Mucosa of rectum (tissue), 2 donors: Measurements from ENCODE around the gene TNKS1BP1.

ENCODE experiments used
- H3K27ac ChIP-seq, 2 donors: one replicate each; pipeline ENCODE4 v1.7.0; 2013; ENCODE audit warnings: inconsistent platforms in 2 of 2, low read depth in 2 of 2, low read length in 2 of 2
- H3K27me3 ChIP-seq, 2 donors: one replicate each; pipeline ENCODE4 v1.7.0; 2013; ENCODE audit warnings: low read length in 2 of 2; ENCODE audit not compliant: control insufficient read depth in 2 of 2, insufficient read depth in 2 of 2
- H3K36me3 ChIP-seq, 2 donors: one replicate each; pipeline ENCODE4 v1.7.0; 2013; ENCODE audit warnings: low read length in 2 of 2; ENCODE audit not compliant: control insufficient read depth in 2 of 2, insufficient read depth in 2 of 2
- H3K4me1 ChIP-seq, 2 donors: one replicate each; pipeline ENCODE4 v1.7.0; 2013; ENCODE audit warnings: low read length in 2 of 2, mild to moderate bottlenecking in 1 of 2; ENCODE audit not compliant: control insufficient read depth in 2 of 2, insufficient read depth in 2 of 2
- H3K4me3 ChIP-seq, 2 donors: one replicate each; pipeline ENCODE4 v1.7.0; 2013; ENCODE audit warnings: low read length in 2 of 2
- H3K9ac ChIP-seq, 2 donors: one replicate each; pipeline ENCODE4 v1.7.0; 2013; ENCODE audit warnings: low read length in 2 of 2, low read depth in 1 of 2, mild to moderate bottlenecking in 1 of 2
- H3K9me3 ChIP-seq, 2 donors: one replicate each; pipeline ENCODE4 v1.7.0; 2013; ENCODE audit warnings: low read length in 2 of 2; ENCODE audit not compliant: control insufficient read depth in 2 of 2
- donor health status: healthy.
- donor health status: Normal muscosa, but diverticular disease.

The TNKS1BP1 gene

GRCh38 chr11:57262157-57262556, 62.6 kb downstream of the TNKS1BP1 start:
- Histone ChIP-seq H3K9ac (no peak overlapping the region), H3K27me3 (no peaks in the 10 kb centered on the region), H3K4me1 (no peaks in the 10 kb centered on the region), H3K27ac (no peak overlapping the region), H3K9me3 (peaks cover 0 to under 1% of the 10 kb centered on the region in 2 donors), H3K36me3 (no peaks in the 10 kb centered on the region), H3K4me3 (no peak overlapping the region)

- Histone ChIP-seq H3K9ac (no peak overlapping the region), H3K4me3 (no peak overlapping the region), H3K27me3 (no peaks in the 10 kb centered on the region), H3K9me3 (peaks cover 0 to 4% of the 10 kb centered on the region in 2 donors), H3K27ac (no peak overlapping the region), H3K36me3 (no peaks in the 10 kb centered on the region), H3K4me1 (no peaks in the 10 kb centered on the region)
Observed at GRCh38 chr11:57260937-57261783, 63.6 kb downstream of the TNKS1BP1 start.

GRCh38 chr11:57256119-57256518, 68.6 kb downstream of the TNKS1BP1 start:
- peaks cover 0 to 4% of the 10 kb centered on the region in 2 donors for H3K9me3 ChIP-seq
- H3K9ac ChIP-seq = no peak overlapping the region
- H3K4me1 ChIP-seq = no peaks in the 10 kb centered on the region
- no peak overlapping the region for H3K4me3 ChIP-seq
- no peak overlapping the region for H3K27ac ChIP-seq
- H3K27me3 ChIP-seq = no peaks in the 10 kb centered on the region
- no peaks in the 10 kb centered on the region for H3K36me3 ChIP-seq

- no peaks in the 10 kb centered on the region for H3K4me1 ChIP-seq
- H3K36me3 ChIP-seq = no peaks in the 10 kb centered on the region
- H3K9me3 ChIP-seq = peaks cover 0 to 4% of the 10 kb centered on the region in 2 donors
- H3K27ac ChIP-seq = no peak overlapping the region
- no peak overlapping the region for H3K4me3 ChIP-seq
- H3K9ac ChIP-seq = no peak overlapping the region
- H3K27me3 ChIP-seq = no peaks in the 10 kb centered on the region
Observed at GRCh38 chr11:57255618-57256017, 69.1 kb downstream of the TNKS1BP1 start.

GRCh38 chr11:57254631-57255030, 70.1 kb downstream of the TNKS1BP1 start:
- Histone ChIP-seq H3K9me3 (peaks cover 0 to 4% of the 10 kb centered on the region in 2 donors), H3K27me3 (no peaks in the 10 kb centered on the region), H3K36me3 (no peaks in the 10 kb centered on the region), H3K9ac (no peak overlapping the region), H3K4me1 (no peaks in the 10 kb centered on the region), H3K4me3 (no peak overlapping the region), H3K27ac (no peak overlapping the region)

GRCh38 chr11:57251491-57252104, 73.2 kb downstream of the TNKS1BP1 start:
- H3K36me3 ChIP-seq = no peaks in the 10 kb centered on the region
- H3K4me1 ChIP-seq = peaks cover 0 to 6% of the 10 kb centered on the region in 2 donors
- H3K4me3 ChIP-seq = no peak overlapping the region
- H3K27ac ChIP-seq = no peak overlapping the region
- H3K27me3 ChIP-seq = no peaks in the 10 kb centered on the region
- H3K9me3 ChIP-seq = no peaks in the 10 kb centered on the region
- H3K9ac ChIP-seq = no peak overlapping the region

GRCh38 chr11:57251037-57251436, 73.7 kb downstream of the TNKS1BP1 start:
- H3K9me3 ChIP-seq = no peaks in the 10 kb centered on the region

More at GRCh38 chr11:57251037-57251436, 73.7 kb downstream of the TNKS1BP1 start:
- Histone ChIP-seq H3K36me3 (no peaks in the 10 kb centered on the region), H3K27ac (no peak overlapping the region), H3K4me1 (peaks cover 0 to 6% of the 10 kb centered on the region in 2 donors), H3K4me3 (no peak overlapping the region), H3K9ac (no peak overlapping the region), H3K27me3 (no peaks in the 10 kb centered on the region)
